Suprapubic skin (tissue), 3 donors: ENCODE data around the gene HIPK4.

ENCODE experiments used
- CTCF ChIP-seq, 2 donors: fragments of 200-600 bp in 1 of 2; fragments of 450-650 bp in 1 of 2; sonication (generic) in 1 of 2; IDR thresholded peaks; one replicate each; pipeline ENCODE4 v1.5.1; 2016 to 2019; ENCODE audit warnings: antibody characterized with exemption in 2 of 2, mild to moderate bottlenecking in 1 of 2, moderate library complexity in 1 of 2
- POLR2AphosphoS5 ChIP-seq, 3 donors: sonication (generic); formaldehyde crosslinking; IDR thresholded peaks; one replicate each; pipeline ENCODE4 v1.6.1; 2017; ENCODE audit warnings: antibody characterized with exemption in 3 of 3

- no peak for TF ChIP-seq CTCF (IDR thresholded peaks at IDR 0.05)
- no peak for TF ChIP-seq POLR2AphosphoS5 (IDR thresholded peaks at IDR 0.05)
Observed at GRCh38 chr19:40407714-40408597, 18.0 kb upstream of the HIPK4 start.
